NCI-H510A treated with DMSO at 0.1 percent for 48 hours (cell line): ENCODE data around the gene DOK1.
"Not testable (repeated sequence)": the region's sequence is repeated elsewhere in the genome, so short reads cannot be mapped to it uniquely, and the experiment has no call there.

ENCODE experiments used
- DNase-seq: peaks from one replicate; lab custom pipeline; 2025; lab: John Stamatoyannopoulos, UW

DOK1 gene

GRCh38 chr2:74548285-74548899 is 6.1 kb upstream of the DOK1 start:
- DNase-seq: peak; percentile 82

DNA sequence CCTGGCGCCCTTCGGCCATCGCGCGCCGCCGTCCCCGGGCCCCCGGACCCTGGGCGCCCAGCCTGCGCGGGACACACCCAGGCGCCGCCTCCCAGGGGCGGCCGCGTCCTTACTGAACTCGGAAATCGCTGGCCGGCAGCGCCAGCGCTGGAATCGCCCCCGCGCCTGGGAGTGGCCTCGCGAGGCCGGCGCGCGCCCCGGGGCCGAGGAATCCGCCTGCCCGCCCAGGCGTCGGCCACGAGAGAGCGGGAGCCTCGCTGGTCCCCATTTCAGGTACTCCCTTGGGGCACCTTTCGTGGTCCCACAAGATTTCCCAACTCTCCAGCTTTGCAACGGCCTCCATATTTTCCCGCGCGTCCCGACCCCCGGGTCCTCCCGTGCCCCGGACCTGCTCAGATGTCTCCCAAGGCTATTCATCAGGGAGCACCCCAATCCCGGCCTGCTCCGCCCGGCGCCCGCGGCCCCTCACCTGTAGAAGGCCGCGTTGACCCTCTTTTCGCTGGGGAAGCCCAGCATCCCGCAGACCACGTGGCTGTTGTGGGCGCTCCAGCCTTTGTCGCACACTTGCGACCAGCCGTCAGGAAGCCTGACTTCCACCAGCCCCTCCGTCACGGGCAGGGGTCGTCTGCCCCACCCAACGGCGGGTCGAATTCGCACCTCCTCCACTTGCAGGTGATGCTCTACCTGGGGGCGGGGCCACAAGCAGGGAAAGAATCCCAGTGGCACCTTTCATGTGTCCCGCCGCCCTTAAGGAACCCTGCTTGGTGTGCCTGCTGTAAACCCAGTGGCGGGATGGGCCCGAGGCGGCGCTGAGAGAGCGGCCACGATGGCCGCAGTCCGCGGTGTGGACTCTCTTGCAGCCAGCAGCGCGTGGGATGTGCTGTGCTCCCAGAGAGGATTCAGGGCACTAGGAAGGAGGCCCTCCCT is 5.4 kb upstream of the DOK1 start:
- peak; percentile 82 for DNase-seq

GRCh38 chr2:74550231-74550630 is 4.3 kb upstream of the DOK1 start:
- no peak for DNase-seq

- DNase-seq: no peak
Observed at GRCh38 chr2:74551530-74551929, 3.0 kb upstream of the DOK1 start.

- DNase-seq: no peak
Observed at GRCh38 chr2:74551942-74552913, 2.3 kb upstream of the DOK1 start.

DNA sequence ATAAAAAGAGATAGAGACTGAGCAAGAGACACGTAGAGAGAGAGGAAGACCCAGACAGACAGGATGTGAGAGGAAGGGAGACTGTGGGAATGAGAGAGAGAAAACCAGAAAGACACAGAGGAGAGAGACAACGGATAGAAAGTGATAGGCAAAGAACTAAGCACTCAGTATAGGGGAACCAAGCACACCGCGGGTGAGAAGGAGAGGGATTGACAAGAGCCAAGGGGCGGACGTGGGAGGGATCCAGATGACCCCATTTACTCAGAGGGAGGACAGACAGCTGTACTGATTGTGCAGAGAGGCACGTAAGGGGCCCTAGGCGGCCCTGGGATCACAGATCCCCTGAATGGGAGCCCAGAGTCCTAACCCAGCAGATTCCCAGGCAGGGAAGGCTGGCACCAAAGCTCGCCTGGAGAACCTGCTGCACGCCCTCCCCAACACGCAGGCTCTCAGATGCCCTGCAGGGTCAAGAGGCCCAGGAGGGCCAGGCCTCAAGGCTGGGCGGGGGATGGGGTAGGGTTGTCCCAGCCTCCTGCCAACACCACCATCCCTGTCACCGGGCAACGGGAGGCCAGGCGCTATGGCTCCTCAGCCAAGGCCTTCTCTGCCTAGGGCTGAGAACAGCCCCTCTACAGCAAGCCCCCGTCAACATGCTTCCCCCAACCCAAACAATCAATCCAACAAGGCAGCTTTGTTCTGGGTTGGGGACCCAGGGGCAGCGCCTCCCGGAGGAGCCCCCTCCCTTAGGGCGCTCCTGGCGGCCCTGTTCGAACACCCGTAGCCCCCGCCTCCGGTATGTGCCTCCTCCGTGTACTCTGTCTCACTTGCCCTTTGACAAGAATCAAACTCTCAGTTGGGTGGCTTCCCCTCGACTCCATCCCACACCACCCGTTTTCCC is 1.4 kb upstream of the DOK1 start:
- DNase-seq: peak; percentile 53

DNA sequence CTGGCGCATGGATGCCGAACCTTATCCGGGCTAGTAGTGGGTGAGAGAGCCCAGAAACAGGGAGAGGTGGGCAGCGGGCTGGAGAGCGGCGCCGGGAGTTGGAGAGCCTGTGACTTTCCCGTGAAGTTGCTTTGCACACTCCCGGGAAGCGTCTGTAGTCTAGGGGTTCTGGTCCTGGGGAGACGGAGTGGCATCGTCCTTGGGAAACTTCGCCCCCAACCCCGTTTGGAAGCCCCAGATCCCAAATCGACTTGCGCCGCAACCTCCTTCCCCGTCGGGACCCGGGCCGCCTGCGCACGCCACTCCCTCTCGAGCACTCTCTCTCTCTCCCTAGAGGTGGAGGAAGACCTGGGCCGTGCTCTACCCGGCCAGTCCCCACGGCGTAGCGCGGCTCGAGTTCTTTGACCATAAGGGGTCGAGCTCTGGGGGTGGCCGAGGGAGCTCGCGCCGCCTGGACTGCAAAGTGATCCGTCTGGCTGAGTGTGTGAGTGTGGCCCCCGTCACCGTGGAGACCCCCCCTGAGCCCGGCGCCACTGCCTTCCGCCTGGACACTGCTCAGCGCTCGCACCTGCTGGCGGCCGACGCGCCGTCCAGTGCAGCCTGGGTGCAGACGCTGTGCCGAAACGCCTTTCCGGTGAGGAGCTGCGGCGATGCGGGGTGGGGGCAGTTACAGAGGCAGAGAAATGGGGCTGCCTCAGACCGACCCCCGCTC is 456 bp downstream of the DOK1 start:
- DNase-seq: peak; percentile 72

DNA sequence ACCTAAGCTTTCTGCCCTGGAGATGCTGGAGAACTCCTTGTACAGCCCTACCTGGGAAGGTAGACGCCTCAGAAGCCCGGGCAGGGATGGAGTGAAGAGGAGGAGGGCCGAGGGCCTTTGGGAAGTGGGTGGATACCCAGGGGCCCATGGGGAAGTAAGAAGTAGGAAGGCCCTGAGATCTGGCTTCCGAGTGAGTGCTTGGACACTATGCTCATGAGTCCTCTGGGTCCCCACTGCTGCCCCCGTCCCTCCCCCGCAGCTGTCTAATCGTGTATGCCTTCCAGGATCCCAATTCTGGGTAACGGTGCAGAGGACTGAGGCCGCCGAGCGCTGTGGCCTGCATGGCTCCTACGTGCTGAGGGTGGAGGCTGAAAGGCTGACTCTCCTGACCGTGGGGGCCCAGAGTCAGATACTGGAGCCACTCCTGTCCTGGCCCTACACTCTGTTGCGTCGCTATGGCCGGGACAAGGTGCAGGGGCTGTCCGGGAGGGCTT is 1.1 kb downstream of the DOK1 start:
- DNase-seq: no peak

- no peak for DNase-seq
Observed at GRCh38 chr2:74556159-74556558, 1.6 kb downstream of the DOK1 start.

- DNase-seq: no peak
Observed at GRCh38 chr2:74556831-74557370, 2.4 kb downstream of the DOK1 start.

- DNase-seq: no peak
Observed at GRCh38 chr2:74558284-74559230, 4.0 kb downstream of the DOK1 start.

DNA sequence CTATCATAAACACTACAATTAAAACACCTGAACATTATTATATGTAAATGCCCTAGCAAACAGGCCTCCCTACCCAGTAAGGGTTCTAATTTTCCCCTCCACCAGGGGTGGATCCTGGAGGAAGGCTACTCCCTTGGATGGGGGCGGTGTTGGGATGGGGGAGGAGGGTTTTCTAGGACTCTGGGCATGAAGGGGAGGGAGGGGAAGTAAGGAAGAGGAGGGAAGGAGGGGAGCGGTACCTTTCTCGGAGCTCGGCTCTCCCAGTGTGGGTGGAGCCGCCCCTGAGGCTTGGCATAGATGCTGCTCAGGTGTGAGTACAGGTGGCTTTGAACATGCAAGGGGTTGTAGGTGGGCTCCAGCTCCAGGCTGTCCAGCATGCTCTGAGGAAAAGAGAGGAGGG is 5.4 kb downstream of the DOK1 start:
- no peak for DNase-seq

DNA sequence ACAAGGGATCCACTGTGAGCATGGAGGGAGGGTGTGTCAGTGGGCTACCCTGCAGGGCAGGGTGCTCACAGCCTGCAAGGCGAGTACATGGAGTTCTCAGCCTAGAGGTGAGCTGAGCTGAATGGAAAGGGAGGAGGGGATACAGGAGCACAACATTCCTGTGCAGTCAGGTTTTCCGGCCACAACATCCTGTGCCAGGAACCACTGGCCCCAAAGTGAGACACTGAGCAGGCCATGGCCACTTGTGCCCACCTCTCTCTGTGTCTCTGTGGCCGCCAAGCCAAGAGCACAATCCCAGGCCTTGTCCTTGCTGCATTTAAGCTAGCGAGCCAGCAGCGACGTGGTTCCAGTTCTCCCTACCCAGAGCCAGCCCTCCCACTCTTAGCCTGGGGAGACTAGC is 6.1 kb downstream of the DOK1 start:
- no peak for DNase-seq

GRCh38 chr2:74561022-74561421 is 6.5 kb downstream of the DOK1 start:
- DNase-seq: not testable (repeated sequence)

- DNase-seq: no peak
Observed at GRCh38 chr2:74562126-74562775, 7.7 kb downstream of the DOK1 start.

DNA sequence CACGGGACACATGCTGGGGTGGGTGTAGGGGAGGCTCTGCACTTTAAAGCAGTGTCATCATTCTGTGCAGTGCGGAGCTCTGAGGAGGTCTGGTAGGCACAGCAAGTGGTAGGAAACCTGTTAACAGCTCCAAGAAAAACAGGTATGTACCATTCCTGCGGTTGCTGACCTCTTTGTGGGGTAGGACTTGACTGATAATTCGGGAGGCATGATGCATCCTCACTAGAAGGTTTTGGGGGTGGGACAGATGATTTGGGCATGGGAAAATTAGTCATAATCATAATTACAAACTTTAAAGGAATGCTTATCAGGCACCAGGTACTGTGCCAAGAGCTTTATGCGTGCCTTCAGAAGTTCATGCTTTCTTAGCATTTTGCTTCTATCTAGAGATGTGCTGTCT is 9.7 kb downstream of the DOK1 start:
- DNase-seq: no peak

- DNase-seq: no peak
Observed at GRCh38 chr2:74566076-74566753, 11.7 kb downstream of the DOK1 start.

GRCh38 chr2:74566754-74567085 is 12.2 kb downstream of the DOK1 start:
- no peak for DNase-seq
